SK-MEL-5 (cell line): ENCODE results near the gene ATXN7. TPM values are rescaled to one million over a fixed set of nuclear protein-coding genes. Genes with fewer than 3 reads are reported as not detected.

Source experiments
- DNase-seq: peaks from one replicate; pipeline ENCODE4 v3.0.0-alpha.2; 2016; ENCODE audit warnings: low read depth, low spot score
- in situ Hi-C: cut with HindIII; loops from 2 replicates; pipeline ENCODE4 v1.10.0; 2016; ENCODE audit warnings: low sequenced_read_pairs, high pct_unique_total_duplicates, low pct_unique_long_range_greater_than_20kb
- total RNA-seq: library from RNA; depleted of rRNA; stranded (reverse); fragments of >200 nt; shearing (Covaris generic); gene quantifications from 2 replicates; pipeline ENCODE4 v1.2.3, GENCODE V29; 2014

The ATXN7 gene
- total RNA-seq, 1 experiment from 2014 or later: 5.8 TPM

DNA sequence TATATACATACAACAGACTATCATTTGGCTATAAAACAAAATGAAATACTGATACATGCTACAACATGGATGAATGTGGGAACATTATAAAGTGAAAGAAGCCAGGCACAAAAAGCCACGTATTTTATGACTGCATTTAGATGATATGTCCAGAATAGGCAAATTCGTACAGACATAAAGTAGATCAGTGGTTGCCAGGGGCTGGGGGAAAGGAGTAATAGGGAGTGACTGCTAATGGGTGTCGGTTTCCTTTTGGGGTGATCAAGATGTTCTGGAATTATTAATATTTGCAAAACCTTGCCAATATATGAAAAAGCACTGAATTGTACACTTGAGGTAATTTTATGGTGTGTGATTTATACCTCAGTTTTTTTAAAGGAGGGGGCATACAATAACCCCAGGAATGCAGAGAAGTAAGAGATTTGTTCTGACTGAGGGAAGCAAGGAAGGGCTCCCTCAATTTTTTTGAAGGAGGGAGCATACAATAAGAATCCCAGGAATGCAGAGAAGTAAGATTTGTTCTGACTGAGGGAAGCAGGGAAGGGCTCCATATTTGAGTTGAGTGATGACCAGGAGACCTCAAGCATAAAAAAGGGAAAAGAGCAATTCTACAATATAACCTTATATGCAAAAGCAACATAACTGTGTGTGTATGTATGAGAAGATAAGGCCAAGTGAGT is 153.4 kb downstream of the ATXN7 start:
- in situ Hi-C loops: no loop called here
- DNase-seq: no peak

DNA sequence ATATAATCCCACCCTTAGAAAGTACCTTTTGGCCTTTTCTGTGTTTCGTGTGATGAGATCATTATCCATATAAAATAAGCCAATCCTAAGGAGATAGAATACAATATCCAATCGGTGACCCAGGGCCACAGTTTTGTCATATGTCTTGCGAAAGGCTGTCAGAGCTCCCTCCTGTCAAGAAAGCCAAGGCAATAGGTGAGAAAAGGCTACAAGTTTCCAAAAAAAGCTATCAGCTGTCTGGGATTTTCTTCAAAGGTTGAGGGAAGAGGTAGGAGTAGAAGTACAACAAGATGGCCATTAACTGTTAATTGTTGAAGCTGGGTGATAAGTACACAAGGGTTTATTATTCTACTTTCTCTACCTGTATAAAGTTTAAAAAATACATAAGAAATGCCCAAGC is 155.6 kb downstream of the ATXN7 start:
- DNase-seq: no peak
- in situ Hi-C loops: no loop called here

DNA sequence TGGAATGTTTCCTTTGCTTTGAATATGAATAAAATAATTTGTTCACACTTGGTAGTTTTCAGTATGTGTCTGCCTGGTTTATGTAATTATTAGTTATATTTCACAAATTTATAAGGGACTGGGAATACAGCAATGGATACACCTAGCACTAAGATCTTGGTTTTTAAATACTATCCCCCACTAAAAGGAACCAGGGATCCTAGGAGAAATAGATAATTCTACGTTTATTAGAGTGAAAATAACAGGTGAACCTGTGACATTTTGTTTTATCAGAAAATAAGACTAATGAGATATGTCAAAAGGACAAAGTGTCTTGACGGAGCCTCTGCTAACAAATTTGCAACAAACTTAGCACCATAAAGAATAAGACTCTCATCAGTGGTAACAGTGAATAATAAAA is 156.2 kb downstream of the ATXN7 start:
- in situ Hi-C loops: no loop called here

DNA sequence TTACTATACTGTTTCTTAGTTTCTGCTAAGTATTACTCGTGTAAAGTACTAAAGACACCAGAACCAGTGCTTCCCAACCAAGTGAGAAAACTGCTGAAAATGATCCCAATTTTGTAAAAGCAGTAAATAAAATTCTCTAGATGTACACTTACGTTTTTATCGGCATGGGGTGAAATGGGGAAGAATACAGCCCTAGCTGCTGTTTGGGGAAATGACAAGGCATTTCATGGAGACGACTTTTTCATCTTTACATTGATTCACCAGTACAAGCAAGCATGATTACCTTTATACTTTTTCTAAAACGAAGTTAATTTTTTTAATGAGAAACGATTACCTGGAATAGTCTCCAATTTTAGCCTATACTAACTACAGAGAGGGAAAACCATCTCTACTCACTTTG is 158.3 kb downstream of the ATXN7 start:
- in situ Hi-C loops: no loop called here
- DNase-seq: no peak

More for the DNA sequence above, 156.2 kb downstream of the ATXN7 start:
- no peak for DNase-seq

DNA sequence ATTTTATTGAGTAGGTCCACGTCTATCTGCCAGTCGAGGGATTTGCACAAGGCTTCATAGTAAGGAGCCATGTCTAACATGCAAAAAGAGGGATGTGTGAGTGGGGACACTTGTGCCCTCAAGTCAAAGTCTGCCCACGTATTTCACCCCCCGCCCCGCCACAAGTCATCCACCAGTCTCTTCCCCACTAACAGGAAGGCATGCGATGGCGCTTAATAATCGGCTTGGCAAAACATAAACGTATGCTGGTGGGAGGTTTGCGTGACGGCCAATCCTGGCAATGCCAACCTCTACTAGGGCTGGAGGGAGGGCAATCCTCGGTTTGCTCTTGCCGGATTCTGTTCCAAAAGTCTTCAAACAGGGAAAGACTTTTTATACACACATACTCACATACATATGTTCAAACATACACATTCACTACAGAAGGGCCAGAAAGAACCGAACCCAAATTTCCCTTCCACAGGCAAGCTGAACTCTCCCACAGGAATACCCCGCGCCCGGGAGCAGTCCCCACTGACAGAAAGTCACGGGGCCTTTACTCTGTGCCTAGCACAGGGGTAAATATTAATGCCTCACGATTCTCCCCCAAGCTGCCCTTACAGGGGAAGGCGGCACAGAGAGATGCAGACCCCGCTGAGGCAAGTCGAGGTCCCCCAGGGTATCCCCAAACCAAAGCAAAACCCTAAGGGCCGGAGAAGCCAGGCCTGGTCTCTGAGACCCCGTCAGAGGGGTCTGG is 159.0 kb downstream of the ATXN7 start:
- in situ Hi-C loops: no loop called here
- peak; percentile 23 for DNase-seq

DNA sequence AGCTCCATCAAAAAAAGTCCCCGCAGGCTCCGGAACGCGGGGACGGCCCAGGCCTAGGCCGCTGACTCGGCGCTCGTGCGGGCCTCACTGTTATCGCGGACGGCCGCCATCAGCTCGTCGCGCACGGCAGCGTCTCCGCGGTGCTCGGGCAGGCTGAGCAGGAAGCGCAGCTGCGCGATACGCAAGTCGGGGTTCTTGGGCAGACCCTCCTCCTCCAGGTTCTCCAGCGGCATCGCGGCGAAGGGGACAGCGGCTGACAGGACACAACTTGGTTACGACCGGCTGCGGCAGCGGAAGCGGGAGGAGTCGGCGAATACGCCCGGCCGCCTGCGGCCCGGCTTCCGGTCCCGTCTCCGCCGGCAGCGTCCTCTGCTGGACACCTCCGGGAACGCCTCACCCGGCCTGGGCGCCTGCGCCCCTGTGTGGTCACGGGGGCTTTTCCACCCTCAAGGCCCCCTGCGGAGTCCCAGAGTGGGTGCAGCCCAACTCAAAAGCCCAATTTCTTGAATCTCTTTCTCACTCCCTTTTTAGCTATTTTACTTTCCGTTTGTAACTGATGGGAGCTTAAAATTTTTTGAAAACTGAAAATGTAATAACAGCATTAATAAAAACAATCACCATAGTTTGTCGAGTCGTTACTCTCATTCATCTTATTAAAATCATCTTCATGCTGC is 159.7 kb downstream of the ATXN7 start, which contains the start of gene PSMD6:
Gene PSMD6, minus strand, starts transcription at position 308 of the 674 bp plus-strand sequence. Its CDS starts 75 bp downstream, at position 233.
- in situ Hi-C loops: no loop called here

DNA sequence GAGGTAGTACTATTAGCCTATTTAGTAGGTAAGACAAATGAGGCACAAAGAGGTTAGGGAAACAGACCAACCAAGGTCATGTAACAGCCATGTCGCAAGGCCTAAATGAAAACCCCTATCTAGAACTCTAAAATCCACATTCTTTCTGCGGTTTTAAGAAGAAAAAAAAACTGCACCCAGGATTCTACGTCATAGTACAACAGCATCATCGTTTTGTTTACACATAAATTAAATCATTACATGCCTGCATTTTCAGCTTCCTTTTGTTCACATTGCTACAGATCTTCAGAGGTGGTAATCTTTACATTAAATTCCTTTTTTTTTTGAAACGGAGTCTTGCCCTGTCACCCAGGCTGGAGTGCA is 160.2 kb downstream of the ATXN7 start:
- in situ Hi-C loops: no loop called here
- peak; percentile 22 for DNase-seq

More for the DNA sequence above, 159.7 kb downstream of the ATXN7 start, which contains the start of gene PSMD6:
- DNase-seq: peak; percentile 85

DNA sequence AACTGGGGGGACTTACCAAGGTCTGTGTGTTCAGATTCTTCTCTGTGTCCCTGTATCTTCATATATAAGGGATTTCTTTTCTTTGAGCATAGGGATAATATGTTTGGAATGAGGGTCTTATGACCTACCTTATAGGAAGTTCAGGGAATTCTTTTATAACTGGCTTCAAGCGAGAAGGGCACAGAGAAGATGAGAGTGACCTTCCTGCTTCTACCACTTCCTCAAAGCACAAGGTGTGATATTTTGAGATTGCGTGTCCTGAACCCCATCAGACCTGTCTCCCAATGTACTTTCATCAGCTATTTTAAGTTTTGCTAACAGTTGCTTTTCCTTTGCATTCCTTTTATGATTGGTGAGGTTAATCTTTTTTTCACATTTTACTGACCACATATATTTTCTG is 162.7 kb downstream of the ATXN7 start:
- no peak for DNase-seq
- in situ Hi-C loops: loop anchor here (25.0 kb wide), 1 partner anchor 161 kb away; no protein-coding TSS in a partner anchor

DNA sequence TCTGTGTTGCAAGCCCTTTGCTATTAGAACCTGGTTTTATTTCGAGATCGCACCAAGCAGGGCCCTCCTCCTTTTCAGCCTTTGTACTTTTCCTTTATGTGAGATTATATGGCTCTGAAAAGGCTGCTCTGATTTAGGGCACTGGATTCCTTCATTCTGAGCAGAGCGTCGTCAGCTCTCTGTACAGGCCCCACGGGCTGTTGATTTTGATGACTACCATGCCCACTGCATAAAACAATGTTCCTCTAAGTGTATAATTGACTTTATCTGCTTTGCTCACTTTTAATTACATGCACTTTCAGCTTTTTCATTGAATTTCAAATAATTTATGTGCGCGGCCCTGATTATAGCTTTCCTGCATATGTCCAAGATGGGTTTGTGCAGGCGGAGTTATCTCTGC is 164.0 kb downstream of the ATXN7 start:
- in situ Hi-C loops: loop anchor here (25.0 kb wide), 1 partner anchor 160 kb away; no protein-coding TSS in a partner anchor
- DNase-seq: no peak

DNA sequence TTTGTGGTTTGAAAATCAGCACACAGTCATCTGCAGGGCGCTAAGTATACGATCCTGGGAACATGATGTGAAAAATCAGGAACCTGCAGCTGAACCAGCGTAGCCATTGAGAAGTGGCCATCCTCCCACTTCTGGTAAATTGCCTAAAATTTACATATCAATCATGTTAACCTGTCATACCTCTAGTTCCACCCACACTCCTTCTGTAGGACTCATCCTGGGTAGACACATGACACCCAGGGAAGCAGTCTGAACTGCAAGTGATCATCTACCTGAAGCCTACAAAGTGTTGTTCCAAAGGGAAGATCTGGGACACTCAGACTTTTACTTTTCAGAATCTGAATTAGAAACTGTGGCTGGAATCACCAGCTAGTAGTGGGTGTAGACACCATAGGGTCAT is 165.1 kb downstream of the ATXN7 start:
- in situ Hi-C loops: loop anchor here (25.0 kb wide), 1 partner anchor 159 kb away; no protein-coding TSS in a partner anchor
- DNase-seq: no peak

DNA sequence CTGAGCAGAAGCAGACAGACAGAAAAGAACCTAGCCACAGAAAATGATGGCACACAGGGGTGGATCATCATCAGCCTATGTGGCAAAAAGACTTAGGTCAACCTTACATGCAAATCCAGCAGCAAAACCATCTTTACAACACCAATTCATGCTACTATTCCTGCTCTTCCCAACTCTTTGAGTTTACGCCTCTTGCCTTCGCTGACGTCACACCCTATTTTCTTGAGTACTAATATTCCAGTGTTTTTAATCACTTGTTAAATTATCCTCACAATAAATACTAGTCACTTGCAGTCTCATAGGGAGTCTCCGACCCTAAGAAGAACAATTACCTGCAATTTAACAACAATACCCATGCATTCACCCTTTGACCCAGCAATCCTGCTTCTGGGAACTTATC is 165.6 kb downstream of the ATXN7 start:
- in situ Hi-C loops: loop anchor here (25.0 kb wide), 1 partner anchor 158 kb away; no protein-coding TSS in a partner anchor
- no peak for DNase-seq

DNA sequence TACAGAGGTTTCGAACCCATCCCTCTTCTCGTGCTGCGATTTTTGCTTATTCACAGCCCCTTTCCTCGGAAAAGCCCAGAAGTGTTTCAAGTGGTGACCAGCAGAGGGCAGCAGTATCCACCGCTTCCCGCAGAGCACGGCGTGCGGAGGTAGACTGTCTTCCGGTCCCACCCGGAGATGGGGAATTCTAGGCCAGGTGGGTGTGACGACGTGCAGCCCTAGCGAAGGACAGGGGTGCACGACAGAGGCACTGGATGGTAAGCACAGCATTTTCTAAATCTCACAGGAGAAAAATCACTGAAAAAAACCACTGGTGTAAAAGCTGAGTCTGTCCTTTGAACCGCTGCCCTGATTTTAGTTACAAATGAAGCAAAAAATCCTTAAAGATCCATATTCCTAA is 167.1 kb downstream of the ATXN7 start:
- DNase-seq: peak; percentile 74
- in situ Hi-C loops: loop anchor here (25.0 kb wide), 1 partner anchor 157 kb away; no protein-coding TSS in a partner anchor

DNA sequence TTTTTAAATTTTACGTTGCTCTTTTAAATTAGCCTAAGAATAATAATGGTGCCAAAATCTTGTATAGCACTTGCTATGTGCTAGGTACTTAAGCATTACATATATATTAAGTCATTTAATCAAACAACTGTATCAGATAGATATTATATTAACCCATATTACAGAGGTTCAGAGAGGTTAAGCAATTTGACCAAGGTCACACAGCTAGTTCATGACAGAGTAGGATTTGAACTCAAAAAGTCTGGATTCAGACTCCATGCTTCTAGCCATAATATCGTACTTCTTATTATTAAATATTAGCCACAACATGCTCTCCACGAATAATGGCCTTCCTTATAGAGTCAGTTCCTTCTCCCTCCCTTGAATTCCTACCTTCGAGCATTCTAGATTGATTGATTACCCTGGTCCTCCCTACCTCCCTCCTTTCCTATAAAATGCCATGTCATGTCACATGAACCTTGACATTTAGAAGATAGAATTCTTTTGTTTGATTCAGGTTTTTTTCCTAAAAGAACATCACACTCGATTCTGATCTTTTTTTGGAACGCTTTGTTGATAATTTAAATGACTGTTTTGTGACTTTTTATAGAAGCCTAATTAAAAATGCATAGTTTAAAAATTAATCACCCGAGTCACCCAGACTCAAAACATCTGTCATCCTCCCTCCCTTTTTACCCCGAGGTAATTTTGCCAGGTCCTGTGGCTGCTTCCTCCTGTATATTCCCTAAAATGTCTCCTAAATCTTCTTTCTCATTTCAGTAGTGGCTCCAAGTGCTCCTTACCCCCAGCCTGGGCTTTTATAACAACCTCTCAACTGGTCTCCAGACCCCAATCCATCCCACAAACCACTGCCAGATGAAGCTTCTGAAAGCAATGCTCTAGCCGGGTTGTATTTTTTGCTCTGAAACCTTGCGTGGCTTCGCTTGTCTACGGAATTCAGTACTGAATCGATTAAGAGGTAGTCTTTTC is 168.2 kb downstream of the ATXN7 start:
- peak; percentile 5 for DNase-seq
- in situ Hi-C loops: loop anchor here (25.0 kb wide), 1 partner anchor 155 kb away; no protein-coding TSS in a partner anchor

DNA sequence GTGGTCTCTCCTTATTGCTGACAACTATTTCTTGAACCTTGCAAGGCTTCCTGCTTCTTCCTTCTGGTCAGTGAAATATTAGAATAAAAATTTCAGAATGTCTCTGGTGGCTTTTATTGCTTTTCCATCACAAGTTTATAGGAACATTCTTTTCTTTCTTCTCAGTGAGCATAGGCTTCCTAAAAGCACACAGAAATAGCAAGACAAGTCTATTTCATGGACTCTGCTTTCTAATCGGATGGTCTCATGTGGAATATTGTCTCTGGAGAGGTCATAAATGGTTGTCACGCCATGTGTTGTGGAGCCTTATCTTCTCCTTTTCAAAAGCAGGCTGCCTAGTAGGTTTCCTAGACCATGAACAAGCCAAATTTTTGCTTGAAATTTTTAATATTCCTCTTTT is 169.4 kb downstream of the ATXN7 start:
- in situ Hi-C loops: loop anchor here (25.0 kb wide), 1 partner anchor 154 kb away; no protein-coding TSS in a partner anchor
- no peak for DNase-seq

DNA sequence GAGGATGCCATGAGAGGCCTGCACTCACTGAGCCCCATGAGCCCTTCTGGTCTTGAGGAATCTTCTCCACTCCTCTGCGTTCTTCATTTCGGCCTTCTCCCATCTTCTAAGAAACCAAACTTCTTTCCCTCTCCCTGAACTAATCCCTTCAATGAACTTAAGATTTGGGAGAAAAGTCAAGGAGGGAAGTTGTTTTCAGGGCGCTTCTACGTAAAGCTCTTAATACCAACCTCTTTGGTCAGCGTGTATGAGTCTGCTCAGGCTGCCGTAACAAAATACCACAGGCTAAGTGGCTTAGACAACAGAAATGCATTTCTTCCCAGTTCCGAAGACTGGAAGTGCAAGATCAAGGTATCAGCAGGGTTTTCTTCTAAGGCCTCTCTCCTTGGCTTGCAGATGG is 173.4 kb downstream of the ATXN7 start:
- DNase-seq: no peak
- in situ Hi-C loops: loop anchor here (25.0 kb wide), 1 partner anchor 150 kb away; no protein-coding TSS in a partner anchor

DNA sequence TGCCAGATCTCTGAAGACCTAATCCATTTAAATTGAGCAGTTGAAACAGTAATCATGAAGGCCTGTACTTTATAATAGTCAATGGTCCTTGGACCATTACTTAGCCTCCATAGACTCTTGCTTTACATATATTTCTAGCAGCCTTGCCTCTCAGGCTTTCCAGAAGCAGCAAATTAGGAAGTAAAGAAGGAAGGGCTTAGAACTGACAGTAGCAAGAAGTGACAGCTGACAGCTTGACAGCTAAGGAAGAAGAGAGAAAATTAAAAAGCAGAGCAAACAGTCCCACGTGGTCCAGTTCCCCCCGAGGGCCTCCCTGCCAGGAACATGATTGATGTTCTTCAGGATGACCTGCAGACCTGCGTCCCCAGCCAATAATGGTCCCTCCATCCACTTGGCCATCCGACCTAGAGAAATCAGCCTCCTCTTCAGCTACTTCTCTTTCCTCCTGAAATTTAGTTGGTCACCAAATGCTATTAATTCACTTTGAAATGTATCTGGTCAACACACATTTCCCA is 174.6 kb downstream of the ATXN7 start:
- no peak for DNase-seq
- in situ Hi-C loops: loop anchor here (25.0 kb wide), 1 partner anchor 149 kb away; no protein-coding TSS in a partner anchor

DNA sequence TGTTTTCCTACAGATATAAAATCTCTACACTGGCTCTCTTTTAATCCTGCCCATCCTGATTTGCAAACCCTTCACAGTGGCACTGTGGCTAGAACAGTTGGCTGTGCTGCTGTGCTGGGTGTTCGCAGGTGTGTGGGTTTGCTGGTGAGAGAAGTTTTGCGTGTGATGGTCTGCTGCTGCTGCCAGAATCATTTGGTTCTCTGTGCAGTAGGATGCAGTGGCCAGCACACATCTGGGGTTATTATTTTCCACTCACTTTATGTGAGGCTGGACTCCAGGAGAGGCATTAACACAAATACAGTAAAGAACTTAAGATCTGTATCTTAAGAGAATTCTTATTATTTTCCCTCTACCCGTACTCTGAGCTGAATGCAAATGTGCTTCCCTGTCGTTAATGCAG is 175.7 kb downstream of the ATXN7 start:
- in situ Hi-C loops: loop anchor here (25.0 kb wide), 1 partner anchor 148 kb away; no protein-coding TSS in a partner anchor
- no peak for DNase-seq
